ENCODE data around the gene SYNPO2L. TPM values are rescaled to one million over a fixed set of nuclear protein-coding genes. Genes with fewer than 3 reads are reported as not detected.

Gene SYNPO2L
- polyA plus RNA-seq, 1 donor, result 260 TPM

DNA sequence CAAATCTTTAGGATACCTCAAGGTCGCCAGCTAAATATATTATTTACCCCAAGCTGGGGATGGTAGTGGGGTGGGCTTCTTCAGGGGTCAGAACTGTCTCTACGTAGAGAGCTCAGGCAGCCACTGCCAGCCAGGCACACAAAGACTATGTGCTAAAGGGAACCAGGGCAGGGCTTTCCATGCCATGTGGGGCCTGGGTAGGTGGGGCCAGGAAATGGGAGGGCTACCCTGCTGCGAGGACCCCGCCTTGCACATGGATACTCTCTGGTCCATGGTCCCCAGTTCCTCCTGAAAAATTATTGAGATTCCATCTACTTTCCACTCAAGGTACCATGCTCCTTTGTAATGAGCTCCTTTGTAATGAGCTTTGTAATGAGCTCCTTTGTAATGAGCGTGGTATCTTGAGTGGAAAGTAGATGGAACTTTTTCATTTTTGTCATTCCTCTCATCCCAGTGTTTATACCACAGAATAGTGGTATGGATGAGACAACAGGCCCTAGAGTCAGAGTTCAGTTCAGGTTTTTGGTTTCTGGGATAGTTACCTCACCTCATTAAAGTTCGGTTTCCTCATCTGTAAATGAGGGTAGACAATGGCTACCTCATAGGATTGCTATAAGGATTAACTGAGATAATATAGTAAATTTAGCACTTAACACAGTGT lies 5.8 kb downstream of the SYNPO2L start:
- DNase-seq (ENCODE audit: low read depth), result no peak

DNA sequence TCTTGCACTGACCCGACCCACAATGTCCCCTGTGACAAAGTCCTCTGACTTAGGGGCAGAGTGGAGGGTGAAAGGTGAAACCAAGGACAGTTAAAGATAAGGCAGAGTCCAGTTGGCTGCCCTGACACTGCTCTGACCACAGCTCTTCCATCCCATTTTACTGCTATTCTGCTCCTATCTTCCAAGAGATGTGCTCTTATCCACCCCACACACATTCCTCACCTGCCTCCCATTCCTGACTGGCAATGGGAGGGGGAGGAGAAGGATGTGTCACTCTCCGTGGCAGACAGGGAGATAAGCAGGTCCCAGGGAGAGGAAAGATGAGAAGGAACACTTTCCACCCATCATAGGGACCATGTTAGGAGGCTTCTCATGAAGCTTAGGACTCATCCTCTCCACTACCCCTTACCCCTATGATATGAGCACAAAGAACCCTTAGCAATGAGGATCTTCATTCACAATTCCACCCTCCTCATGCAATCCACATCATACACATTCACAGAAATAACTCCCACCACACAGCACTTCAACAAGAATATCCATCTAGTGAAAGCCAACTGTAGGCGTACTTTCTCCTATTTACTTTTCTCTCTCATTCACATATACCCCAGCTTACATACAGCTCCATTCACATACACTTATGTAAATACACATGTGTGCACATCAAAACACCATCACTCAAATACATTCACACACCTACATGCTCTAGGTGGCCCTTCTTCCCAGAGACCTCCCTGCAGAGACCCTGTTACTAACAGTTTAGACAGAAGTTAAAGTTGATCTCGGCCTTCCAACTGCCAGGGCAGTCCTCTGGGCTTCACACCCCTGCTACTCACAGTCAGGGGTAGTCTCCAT lies 6.6 kb downstream of the SYNPO2L start:
- no peak for DNase-seq (ENCODE audit: low read depth)

DNA sequence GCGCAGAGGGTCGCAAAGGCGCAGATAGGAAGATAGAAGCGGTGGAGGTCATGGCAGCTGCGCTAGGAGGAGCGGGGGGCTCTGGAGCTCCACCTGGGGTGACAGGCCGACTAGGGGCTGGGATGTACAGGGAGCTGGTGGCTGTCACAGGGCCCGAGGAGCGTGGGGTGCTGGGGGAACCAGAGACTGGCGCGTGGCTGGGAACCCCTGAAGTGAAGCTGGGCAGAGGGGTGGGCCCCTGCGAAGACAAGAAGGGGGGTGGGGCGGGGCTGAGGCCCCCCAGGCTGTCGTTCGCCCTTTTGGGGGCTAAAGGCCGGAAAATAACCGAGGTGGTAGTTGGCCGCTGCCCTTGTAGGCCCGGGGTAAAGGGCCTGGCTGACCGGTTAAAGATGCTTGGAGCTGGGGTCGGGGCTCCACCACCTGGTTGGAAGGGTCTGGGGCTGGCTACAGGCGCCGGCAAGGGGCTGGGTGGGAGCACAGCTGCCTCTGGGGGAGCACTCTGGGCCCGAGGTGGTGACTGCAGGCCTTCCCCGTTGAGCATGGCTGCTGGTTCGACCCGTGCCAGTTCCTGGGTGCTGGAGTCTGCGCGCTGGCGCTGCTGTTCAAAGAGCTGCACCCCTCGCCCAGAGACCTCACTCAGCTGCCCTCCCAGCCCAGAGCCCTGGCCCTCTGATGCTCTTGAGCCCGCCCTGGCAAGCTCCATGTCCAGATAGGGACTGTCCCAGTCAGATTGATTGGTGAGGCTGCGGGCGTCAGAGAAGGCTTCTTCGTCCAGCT lies 7.8 kb downstream of the SYNPO2L start:
- no peak for DNase-seq (ENCODE audit: low read depth)

DNA sequence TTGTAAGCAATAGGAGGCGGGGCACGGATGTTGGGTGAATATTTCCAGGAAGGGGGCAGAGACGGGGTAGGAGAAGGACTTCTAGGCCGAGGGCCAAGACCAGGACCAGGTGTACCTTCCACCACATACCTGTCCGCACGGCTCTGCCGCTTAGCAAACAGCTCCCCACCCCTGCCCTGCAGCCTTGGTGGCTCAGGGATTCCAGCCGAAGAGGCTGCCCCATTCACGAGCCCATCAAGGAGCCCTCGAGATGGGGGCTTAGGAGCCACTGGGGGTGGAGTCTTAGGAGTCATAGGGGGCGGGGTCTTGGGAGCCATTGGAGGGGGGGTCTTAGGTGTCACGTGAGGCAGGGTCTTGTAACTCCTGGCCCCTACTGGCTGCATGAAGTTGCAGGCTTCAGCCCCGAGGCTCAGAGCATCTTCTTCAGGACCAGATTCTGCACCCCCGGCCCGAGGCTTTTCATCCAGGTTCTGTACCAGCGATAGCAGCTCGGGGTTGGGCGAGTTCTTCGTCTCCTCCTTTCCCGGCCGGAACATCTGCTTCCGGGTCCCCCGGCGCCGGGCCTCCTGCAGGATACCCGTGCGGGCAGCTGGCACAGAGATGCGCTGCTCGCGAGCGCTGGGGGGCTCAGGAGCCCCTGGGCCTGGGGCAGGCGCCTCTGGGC lies 8.5 kb downstream of the SYNPO2L start:
- no peak for DNase-seq (ENCODE audit: low read depth)

DNA sequence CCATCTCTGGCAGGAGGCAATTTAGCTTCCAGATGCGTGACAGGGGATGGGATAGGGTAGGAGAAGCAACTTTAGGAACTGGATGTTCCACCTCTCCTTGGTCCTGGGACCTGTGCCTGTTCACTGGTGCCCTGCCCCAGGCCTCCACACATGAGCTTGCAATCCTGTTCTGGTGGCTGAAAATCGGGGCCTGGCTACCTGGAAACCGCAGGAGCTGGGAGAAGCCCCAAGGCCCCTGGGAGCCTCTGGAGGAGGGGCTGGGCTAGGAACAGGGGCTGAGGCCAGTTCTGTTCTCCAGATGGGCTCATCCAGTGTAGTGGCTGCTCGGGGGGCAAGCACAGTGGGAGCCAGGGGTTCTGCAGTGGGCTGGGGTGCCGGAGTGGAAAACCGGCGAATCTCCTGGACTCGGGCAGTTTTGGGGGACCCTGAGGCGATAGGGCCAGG lies 9.2 kb downstream of the SYNPO2L start:
- DNase-seq (ENCODE audit: low read depth), result no peak

DNA sequence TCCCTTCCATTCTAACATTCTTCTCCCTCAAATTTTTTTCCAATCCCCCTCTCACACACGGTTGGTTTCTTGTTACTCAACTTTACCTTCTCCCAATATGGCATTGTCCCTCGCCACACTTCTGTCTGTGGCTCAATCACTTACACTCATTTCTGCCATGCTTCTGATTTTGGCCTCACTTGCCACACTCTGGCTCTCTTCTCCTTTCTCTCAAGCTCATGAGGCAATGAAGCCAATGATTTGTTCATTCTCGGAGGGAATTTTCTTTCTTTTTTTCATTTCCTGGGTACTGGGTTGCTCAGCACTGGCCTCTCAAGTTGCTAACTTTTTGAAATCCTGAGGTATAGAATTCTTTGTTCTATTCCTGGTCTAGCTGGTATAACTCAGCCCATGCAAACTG lies 10.6 kb downstream of the SYNPO2L start:
- DNase-seq (ENCODE audit: low read depth), result no peak

DNA sequence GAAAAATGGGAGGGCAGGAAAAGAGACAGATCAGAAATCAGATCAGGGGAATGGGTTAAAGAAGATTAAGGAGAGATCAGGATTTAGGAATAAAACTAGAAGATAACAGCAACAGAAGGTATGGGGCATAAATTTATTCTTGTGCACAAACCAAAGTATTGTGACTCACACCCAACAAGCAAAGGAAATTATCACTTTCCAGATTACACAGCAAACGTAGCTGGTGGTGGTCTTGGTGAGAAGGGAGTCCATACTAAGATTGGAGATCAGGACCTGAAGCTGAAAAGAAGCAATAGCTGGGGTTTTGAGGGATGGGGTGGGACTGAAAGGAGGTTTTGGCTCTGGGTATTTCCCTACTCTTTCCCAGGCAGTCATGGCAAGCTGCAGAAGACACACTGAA lies 11.1 kb downstream of the SYNPO2L start:
- no peak for DNase-seq (ENCODE audit: low read depth)

DNA sequence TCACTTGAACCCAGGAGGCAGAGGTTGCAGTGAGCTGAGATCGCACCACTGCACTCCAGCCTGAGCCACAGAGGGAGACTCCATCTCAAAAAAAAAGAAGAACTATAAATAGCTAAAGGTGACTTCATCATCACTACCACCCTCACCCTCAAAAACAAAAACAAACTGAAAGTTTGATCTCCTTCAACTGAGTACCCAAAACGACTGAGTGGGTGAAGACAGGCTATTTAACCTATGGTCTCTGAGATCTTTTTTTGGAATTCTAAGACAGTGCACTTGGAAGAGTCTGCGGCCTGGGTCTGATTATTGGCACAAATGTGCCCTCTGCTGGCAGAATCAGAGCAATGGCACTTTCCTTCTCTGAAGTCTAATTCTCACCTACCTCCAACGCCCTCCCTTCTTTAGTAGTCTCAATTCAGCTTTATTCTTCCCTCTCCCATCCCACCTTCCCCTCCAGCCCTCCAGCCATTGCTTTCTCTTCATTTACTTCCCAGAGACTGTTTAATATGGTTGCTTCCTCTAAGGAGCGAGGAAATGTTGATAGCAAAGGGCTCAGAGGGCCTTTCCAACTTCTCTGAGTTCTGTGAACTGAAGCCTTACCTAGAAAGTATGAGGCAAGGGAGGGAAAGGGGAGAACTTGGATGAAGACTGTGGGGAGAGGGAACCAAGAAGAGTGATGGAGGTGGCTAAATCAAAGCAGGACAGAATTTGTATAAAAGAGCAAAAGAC lies 11.7 kb downstream of the SYNPO2L start:
- DNase-seq (ENCODE audit: low read depth), result no peak

DNA sequence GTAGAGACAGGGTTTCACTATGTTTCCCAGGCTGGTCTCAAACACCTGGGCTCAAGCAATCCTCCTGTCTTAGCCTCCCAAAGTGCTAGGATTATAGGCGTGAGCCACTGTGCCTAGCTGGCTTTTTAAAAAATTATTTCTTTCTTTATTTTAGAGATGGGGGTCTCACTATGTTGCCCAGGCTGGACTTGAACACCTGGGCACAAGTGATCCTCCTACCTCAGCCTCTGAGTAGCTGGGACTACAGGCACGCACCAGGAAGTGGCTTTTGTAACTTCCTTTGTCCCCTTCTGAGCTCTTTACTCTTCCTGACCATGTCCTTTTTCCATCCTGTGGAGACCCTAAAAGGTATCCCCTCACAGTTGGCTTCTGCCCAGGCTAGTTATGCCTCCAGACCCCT lies 12.5 kb downstream of the SYNPO2L start:
- no peak for DNase-seq (ENCODE audit: low read depth)

DNA sequence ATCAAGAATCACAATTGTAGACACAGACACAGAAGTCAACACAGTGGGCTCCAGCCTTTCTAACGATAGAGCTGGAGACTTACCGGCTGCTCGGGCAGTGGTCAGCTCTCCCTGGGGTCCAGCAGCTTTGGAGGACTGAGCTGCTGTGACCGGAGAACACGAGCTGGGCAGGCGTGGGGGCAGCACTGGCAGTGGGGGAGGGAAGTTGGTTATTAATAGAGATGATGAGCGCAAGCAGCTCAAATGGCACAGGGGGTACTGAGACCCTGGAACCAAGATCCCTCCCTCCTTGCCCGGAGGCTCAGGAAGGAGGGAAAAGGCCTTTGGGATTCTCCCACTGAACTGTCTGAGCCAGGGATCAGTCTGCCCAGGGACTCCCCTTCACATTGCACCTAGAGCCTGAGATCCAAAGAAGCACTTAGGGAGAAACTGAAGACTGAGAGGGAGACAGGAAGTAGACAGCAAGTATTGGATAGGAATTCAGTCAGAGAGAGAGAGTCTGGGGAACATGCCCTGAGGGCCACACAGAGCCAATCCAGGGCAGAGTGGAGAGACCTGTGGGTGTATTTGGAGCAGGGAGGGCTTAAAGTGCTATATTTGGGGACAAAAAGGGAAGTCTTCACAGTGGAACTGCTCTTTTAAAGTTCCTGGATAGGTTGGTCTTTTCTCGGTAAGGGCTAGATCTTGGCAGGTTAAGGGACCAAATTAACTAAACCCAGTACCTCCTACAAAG lies 14.3 kb downstream of the SYNPO2L start, which contains the start of gene MYOZ1:
Gene MYOZ1 (minus strand): TSS at position 147 of the 733 bp plus-strand sequence. CDS start 1,457 bp downstream, outside the sequence.
- no peak for DNase-seq (ENCODE audit: low read depth)

DNA sequence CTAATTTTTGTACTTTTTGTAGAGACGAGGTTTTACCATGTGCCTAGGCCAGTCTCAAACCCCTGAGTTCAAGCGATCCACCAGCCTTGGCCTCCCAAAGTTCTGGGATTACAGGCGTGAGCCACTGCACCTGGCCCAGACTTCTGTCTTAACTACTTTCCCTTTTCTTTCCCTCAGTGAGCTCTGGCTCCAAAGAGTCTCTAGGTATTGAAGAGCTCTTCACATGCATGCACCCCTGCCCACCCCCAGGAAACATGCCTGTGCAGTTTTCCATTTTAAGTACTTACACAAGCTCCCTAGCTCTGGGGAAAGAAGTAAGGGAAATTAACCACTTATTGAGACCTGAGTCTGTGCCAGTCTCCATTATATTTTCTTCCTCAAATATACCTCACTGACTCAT lies 16.5 kb downstream of the SYNPO2L start:
- DNase-seq (ENCODE audit: low read depth), result no peak

DNA sequence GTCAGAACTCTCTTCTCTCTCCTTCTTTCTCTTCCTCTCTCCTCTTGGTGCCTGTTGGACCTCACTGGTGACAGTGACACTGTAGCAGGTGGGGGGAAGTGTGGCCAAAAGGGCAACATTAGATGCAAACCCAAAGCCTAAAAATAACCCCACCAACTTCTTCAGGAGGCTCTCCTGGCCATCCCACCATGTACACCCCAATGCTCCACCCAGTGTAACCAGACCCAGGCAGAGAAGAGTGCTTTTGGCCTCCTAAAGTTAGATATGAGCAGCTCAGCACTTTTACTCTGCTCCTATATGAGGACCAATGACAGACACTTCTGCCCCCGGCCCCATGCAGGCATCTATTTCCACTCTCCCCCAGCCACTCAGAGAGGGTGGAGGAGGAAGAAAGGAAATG lies 20.0 kb downstream of the SYNPO2L start:
- DNase-seq (ENCODE audit: low read depth), result no peak

DNA sequence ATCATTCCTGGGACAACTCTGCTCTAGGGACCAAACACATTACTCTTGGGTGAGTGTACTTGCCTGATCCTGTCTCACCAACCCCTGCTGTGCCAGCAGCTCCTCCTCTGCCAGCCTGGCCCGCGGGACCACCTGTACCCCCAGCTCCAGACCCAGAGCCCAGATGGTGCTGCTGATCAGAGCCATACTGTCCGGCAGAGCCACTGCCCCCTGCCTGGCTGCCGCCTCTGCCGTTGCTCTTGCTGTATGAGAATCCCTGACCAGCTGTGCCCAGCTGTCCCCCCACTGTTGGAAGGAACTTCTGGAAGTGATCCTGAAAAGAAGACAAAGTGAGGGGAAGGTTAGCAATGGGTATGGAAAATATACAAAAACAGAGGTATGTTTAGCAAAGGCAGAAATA lies 21.4 kb downstream of the SYNPO2L start:
- DNase-seq (ENCODE audit: low read depth), result no peak

DNA sequence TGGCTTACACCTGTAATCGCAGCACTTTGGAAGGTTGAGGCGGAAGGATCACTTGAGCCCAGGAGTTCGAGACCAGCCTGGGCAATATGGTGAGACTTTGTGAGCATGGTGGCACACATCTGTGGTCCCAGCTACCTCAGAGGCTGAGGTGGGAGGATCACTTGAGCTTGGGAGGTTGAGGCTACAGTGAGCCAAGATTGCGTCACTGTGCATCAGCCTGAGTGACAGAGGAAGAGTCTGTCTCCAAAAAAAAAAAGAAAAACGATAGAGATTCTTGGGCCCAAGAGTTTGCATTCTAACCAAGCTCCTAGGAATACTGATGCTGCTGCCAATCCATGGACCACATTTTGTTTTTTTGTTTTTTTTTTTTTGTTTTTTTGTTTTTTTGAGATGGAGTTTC lies 26.7 kb downstream of the SYNPO2L start:
- DNase-seq (ENCODE audit: low read depth), result no peak

DNA sequence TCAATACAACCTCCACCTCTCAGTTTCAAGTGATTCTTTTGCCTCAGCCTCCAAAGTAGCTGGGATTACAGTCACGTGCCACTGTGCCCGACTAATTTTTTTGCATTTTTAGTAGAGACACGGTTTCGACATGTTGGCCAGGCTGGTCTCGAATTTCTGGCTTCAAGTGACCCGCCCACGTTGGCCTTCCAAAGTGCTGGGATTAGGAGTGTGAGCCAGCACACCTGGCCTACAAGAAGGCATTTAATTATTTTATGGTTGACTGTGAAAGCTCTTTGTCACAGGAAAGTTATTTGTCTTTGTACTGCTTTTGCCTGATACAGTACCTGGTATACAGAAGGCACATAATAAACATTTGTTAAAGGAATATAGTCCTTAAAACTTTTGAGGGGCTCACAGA lies 27.4 kb downstream of the SYNPO2L start:
- DNase-seq (ENCODE audit: low read depth), result no peak

DNA sequence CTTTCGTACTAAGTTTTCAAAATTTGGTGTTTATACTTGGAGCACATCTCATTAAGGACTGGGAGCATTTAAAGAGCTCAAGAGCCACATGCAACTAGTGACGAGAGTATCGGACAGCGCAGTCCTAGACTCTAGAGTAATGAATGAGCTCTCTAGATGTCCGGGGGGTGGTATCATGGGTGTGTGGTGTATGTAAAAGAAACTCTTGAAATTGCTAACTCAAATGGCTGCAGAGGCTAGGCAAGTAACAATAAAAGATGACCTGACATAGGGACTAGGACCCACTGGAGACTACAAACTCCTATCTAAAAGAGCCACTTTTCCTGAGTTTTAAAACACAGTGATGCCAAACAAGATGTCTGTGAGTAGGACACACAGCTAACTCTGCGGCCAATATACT lies 28.5 kb downstream of the SYNPO2L start:
- DNase-seq (ENCODE audit: low read depth), result no peak

DNA sequence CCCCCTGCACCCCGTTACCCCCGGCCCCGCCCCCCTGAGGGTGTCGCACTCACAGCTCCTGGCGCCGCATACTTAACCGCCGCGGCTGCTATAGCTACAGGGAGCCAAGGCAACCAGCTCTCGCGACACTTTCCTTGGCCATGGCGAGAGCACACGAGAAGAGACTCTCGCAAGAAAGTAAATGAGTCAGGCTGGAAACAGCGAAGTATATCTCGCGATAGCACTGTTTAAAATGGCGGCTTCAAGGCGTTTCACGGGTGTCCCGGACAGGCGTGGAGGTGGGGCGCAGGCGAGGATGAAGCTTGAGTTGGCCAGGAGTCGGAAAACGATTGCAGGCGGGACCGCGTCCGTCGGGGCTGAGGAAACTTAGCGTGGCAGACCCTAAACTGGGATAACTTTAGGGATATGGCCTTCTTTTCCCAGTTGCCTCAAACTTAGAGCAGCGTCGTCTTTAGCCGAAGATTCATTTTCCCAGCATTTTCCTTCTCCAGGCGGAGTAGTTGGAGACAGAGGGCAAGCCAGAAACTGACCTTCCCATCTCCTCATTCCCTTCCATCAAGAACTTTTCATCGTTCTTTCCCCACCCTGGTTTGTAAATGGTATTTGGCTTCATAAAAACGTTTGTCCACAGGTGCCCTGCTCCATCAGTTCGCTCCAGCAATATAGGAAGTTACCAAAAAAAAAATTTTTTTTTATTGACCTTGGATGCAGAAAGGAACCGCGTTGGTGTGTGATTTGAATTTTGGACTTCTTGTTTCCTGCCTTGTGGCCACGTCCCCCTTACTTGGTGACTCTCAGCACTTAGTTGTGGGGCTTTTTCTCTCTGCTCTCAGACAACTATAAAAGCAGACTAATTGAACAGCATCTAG lies 29.7 kb downstream of the SYNPO2L start:
- DNase-seq (ENCODE audit: low read depth), result peak; percentile 99

DNA sequence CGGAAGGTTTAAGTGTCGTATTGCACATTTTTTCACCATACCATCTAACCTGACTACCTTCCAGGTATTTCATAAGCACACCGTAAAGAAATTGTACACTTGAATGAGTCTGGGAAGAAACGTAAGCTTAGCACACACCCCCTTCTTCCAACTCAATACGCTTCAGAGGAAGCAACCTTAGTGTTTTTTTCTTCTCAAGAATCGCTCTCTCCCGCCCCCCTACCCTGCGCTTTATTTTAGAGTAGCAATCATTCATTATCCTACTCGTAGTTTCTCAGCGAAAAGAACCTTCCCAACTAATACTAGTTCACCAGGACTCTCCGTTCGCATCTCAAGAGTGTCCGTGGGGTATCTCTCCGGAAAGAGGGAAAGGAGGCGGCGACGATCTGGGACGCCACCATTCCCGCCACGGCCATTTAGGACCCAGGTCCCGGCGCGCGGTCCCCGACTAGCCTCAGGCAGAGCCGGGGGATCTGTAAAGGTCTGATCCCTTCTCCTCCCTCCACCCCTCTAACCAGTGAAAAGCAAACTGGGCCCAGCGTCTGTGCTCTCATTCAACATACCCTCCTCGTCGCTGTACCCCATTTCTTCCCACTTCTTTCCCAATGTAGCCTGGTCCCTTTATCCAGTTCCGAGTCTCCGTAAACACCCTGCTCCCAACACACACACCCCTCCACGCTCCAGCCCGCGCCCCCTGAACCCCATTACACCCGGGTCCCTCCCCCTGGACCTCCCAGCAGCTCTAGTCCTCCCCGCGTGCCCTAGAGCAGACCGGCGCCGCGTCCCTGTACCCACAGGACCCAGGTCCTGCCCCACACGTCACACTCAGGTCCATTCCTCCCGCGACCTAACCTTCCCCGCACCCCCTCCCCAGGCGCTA lies 30.6 kb downstream of the SYNPO2L start:
- no peak for DNase-seq (ENCODE audit: low read depth)

Data from forelimb muscle (tissue), 1 donor.